Testis (tissue), 5 donors: ENCODE measurements around the gene RGN. TPM values are rescaled to one million over a fixed set of nuclear protein-coding genes. Genes with fewer than 3 reads are reported as not detected.

Experiments used
- DNase-seq: peaks from one replicate; pipeline ENCODE4 v3.0.0-alpha.2; 2019
- H3K27ac ChIP-seq, 2 donors: fragments of 200-600 bp; sonication (generic); one replicate each; pipeline ENCODE4 v1.5.1; 2019
- H3K27me3 ChIP-seq: fragments of 200-600 bp; sonication (generic); one replicate; pipeline ENCODE4 v1.5.1; 2019
- H3K36me3 ChIP-seq: fragments of 200-600 bp; sonication (generic); one replicate; pipeline ENCODE4 v1.5.1; 2017; ENCODE audit warnings: low read depth; ENCODE audit errors: missing control alignments
- H3K4me1 ChIP-seq: fragments of 200-600 bp; sonication (generic); one replicate; pipeline ENCODE4 v1.5.1; 2019
- H3K4me3 ChIP-seq, 2 donors: fragments of 200-600 bp; sonication (generic); one replicate each; pipeline ENCODE4 v1.5.1; 2017 to 2019
- H3K9me3 ChIP-seq: fragments of 200-600 bp; sonication (generic); one replicate; pipeline ENCODE4 v1.5.1; 2017
- POLR2A ChIP-seq: fragments of 450-650 bp; IDR thresholded peaks from one replicate; pipeline ENCODE4 v1.6.1; 2017; ENCODE audit warnings: antibody characterized with exemption, mild to moderate bottlenecking, moderate library complexity
- WGBS, 2 donors: methylation state at CpG; one replicate each; pipeline ENCODE4 v1.1.5; 2018; 5-methylcytosine and 5-hydroxymethylcytosine counted together
- intact Hi-C: fragments of 100-400 bp; cut with DNase I; formaldehyde crosslinking; loops from one replicate; pipeline ENCODE4 v1.15.1; 2023; ENCODE audit warnings: low total_unique reads
- long read RNA-seq, 2 donors: transcript quantifications; one replicate each; lab custom pipeline, GENCODE V29; 2026
- polyA plus RNA-seq: library from polyadenylated mRNA; stranded (reverse); fragments of 350-450 nt; fragmentation: Illumina TruSeq; extraction: RNeasy Lipid Tissue Mini Kit (QIAGEN cat#74804); gene quantifications from one replicate; pipeline ENCODE4 v1.2.3, GENCODE V29; 2014; ENCODE audit warnings: low read depth, low replicate concordance; ENCODE audit not compliant: insufficient read depth
- total RNA-seq, 2 donors: library from RNA; depleted of rRNA; stranded (reverse); fragments of >200 nt; gene quantifications; one replicate each; pipeline ENCODE4 v1.2.3, GENCODE V29; 2016
- TF ChIP-seq, protein P1 (sequence below), 3 experiments: fragments of 450-650 bp in 2 of 3; fragments of 200-600 bp in 1 of 3; sonication (generic) in 1 of 3; IDR thresholded peaks; one replicate each; pipeline ENCODE4 v1.5.1; 2016 to 2019; ENCODE audit warnings: antibody characterized with exemption in 3 of 3, mild to moderate bottlenecking in 2 of 3, moderate library complexity in 1 of 3

The RGN gene
- total RNA-seq (10 to 100 TPM in 1 of 2 donors, 1 to 10 TPM in 1; 8.1 to 10.6 TPM), polyA plus RNA-seq (6.5 TPM)
- long read RNA-seq, donor 1, partial matches to known transcripts: 0 of 2 reads
- long read RNA-seq, donor 1, other reads (novel, unspliced or antisense): 0 of 2 reads
- long read RNA-seq, donor 2, partial matches to known transcripts: 0 of 1 reads
- long read RNA-seq, donor 2, other reads (novel, unspliced or antisense): 0 of 1 reads

DNA sequence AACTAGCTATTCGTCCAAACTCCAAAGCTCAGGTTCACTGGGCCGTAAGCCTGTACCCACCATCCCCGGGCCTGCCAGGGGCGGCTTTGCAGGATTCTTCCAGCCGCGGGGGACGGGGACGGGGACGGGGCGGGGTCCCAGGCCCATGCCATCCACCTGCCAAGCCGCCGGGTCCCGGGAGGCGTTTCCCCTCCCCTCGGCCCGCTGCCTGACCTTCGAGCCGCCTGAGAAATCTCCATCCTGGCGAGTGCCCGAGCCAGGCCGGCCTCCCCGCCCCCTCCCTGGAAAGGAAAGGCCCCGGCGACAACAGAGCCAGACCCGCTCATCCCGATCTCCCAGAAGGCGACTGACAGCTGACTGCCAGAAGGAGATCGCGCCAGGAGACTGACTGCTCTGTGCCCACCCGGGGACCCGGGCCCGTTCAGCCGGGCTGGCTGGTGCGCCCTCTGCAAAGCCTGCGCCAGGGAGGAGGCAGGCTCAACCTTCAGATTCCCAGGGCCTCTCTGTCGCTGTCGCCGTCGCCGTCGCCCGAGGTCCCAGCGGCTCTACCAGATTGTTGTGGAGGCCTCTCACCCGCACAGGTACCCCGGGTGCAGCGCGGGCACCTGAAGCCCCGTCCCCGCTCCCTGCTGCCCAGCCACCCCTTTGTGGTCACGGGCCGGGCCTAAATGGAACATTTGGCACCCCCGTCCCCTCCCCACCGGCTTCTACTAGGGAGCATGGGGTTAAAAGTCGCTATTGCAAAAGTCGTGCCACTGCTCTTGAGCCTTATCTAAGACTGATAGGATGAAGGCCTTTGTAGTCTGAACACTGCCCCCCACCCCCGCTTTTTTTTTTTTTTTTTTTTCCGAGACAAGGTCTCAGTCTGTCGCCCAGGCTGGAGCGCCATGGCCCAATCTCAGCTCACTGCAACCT lies at the start of gene RGN:
Gene RGN, plus strand, starts transcription at position 315 of the 915 bp plus-strand sequence. CDS start 2,702 bp downstream, outside the sequence.
- intact Hi-C loops: no loop called here
- Histone ChIP-seq H3K27me3 (no peaks in the 10 kb centered on the region), H3K36me3 (no peaks in the 10 kb centered on the region), H3K9me3 (no peaks in the 10 kb centered on the region), H3K4me1 (no peaks in the 10 kb centered on the region), H3K27ac (peak within 1 kb of the TSS in 1 of 2 donors; percentile 30), H3K4me3 (peak within 1 kb of the TSS; percentile 26 to 43)
- peak; percentile 16 for DNase-seq
- WGBS, 2 donors: 0 to 6% methylated on average over 4 to 36 of the region's 59 CpGs
- TF ChIP-seq, protein P1, sequence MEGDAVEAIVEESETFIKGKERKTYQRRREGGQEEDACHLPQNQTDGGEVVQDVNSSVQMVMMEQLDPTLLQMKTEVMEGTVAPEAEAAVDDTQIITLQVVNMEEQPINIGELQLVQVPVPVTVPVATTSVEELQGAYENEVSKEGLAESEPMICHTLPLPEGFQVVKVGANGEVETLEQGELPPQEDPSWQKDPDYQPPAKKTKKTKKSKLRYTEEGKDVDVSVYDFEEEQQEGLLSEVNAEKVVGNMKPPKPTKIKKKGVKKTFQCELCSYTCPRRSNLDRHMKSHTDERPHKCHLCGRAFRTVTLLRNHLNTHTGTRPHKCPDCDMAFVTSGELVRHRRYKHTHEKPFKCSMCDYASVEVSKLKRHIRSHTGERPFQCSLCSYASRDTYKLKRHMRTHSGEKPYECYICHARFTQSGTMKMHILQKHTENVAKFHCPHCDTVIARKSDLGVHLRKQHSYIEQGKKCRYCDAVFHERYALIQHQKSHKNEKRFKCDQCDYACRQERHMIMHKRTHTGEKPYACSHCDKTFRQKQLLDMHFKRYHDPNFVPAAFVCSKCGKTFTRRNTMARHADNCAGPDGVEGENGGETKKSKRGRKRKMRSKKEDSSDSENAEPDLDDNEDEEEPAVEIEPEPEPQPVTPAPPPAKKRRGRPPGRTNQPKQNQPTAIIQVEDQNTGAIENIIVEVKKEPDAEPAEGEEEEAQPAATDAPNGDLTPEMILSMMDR (IDR thresholded peaks at IDR 0.05): no peak
- no peak for TF ChIP-seq POLR2A

DNA sequence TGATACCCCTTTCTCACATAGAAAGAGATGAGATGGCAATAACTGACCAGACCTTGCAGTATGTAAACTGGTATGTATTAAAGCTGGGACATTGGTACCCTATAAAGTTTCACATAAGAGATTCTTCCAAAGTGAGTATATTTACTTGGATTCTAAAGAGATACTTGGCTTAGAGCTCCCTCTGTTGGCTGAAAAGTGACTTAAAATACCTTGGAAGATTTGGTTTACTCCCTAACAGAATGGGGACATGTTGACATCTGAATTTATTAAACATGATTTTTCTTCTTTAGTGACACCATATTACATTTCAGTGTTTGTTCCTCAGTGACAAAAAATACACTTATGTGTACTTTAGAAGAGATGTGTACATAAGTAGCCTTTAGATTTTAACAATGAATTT lies 47.9 kb upstream of the RGN start:
- peak; percentile 18 for DNase-seq
- Histone ChIP-seq H3K9me3 (no peaks in the 10 kb centered on the region), H3K4me1 (no peaks in the 10 kb centered on the region), H3K36me3 (no peaks in the 10 kb centered on the region), H3K4me3 (no peak overlapping the region), H3K27me3 (no peaks in the 10 kb centered on the region), H3K27ac (no peak overlapping the region)
- no peak for TF ChIP-seq POLR2A
- TF ChIP-seq, protein P1 (IDR thresholded peaks at IDR 0.05): peak in 2 of 3 experiments; percentile 10 to 32
- intact Hi-C loops: no loop called here

DNA sequence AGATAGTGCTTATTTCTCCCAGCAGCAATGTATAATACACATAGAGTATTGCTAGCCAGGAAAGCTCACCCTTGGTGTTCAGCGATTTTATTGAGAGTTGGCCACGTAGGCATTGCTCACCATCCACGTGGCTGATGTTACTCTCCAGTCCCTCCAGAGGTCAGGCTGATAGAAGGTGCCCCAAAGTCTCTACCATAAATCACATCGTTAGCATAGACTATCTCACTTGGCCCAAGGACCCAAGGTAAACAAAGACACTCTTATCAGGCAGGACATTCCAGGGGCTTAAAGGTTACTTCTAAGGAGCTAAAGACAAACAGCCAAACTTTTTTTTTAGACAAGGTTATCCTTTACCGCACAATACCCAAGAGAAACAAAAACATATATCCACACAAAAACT lies 30.3 kb upstream of the RGN start:
- Histone ChIP-seq H3K36me3 (no peaks in the 10 kb centered on the region), H3K27me3 (no peaks in the 10 kb centered on the region), H3K4me1 (no peaks in the 10 kb centered on the region), H3K27ac (no peak overlapping the region), H3K9me3 (no peaks in the 10 kb centered on the region), H3K4me3 (no peak overlapping the region)
- DNase-seq: no peak
- intact Hi-C loops: no loop called here
- WGBS, 2 donors: 58 to 72% methylated on average over 5 of the region's 5 CpGs
- no peak for TF ChIP-seq POLR2A
- TF ChIP-seq, protein P1 (IDR thresholded peaks at IDR 0.05): no peak

DNA sequence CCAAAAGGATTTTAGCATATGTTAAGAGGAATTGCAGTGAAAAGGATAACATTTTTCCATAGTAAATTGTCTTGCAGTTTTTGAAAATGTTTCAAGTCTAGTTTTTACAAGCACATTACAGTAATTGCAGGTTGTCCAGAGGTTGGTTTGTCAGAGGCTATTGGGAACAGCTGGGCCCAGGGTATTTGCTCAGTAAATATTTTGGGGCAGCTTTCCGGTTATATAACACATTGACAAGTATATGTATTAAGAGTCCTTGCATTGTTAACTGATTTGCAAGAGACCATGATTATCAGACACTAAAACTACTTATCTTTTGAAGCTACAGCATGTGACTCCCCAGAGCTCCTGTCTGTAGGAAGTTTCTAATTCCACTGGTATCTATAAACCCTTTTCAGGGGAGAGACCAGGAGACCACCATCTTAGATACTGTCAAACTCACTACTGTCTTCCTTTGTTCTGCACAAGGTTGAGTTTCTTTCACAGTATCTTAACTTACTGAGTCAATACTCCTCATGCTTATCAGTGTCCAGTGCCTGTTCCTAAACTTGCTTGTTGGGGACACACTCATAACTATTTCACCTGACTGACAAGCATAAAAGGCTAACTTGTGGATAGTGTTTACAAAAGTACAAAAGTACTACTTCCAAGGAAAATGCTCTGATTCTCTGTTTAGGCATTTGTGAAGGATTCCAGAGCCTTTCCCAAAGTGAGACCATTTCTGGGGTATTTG lies 18.9 kb upstream of the RGN start:
- no peaks in the 10 kb centered on the region for H3K27me3 ChIP-seq
- H3K4me1 ChIP-seq: no peaks in the 10 kb centered on the region
- no peak for DNase-seq
- TF ChIP-seq POLR2A: no peak
- TF ChIP-seq, protein P1 (IDR thresholded peaks at IDR 0.05): no peak
- intact Hi-C loops: no loop called here
- H3K27ac ChIP-seq: no peak overlapping the region
- H3K9me3 ChIP-seq: no peaks in the 10 kb centered on the region
- H3K4me3 ChIP-seq: no peak overlapping the region
- H3K36me3 ChIP-seq: no peaks in the 10 kb centered on the region
- WGBS, 2 donors: 95 to 100% methylated on average over 1 of the region's 1 CpG
